ENCODE results near the gene SHISA9. TPM values are rescaled to one million over a fixed set of nuclear protein-coding genes. Genes with fewer than 3 reads are reported as not detected.

Gene SHISA9
- total RNA-seq, 1 donor from 2014 or later, result 2.5 TPM

DNA sequence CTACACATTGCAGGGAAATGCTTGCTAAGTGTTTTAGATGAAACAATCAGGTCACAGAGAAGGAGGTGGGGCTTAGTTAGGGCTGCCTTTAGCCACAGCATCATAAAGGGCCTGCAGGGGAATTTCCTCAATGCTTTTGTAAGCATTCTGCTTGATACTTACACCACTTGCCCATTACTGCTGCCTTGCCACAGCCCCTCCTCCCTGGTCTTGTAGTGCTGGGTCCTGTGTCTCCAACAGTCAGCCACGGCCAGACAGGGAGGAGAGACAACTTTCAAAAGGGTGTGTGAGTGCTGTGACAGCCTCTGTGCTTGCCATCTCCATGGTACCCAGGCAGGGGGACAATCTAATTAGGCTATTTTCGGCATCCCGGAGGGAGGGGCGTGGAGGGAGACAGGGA lies 111.2 kb downstream of the SHISA9 start:
- H3K4me1 ChIP-seq, result peaks cover 26% of the 10 kb centered on the region
- Mint-ChIP-seq H3K27me3 (ENCODE audit: insufficient read depth, low read depth) (peaks cover 3% of the 10 kb centered on the region), H3K27ac (no peak overlapping the region), H3K4me1 (peaks cover 33% of the 10 kb centered on the region), H3K36me3 (no peaks in the 10 kb centered on the region), H3K9me3 (no peaks in the 10 kb centered on the region), H3K4me3 (no peak overlapping the region)
- peak; percentile 25 for DNase-seq (ENCODE audit: low spot score)
- H3K9me3 ChIP-seq (ENCODE audit: low read depth), result no peaks in the 10 kb centered on the region
- peak overlapping the region; percentile 13 for H2AFZ ChIP-seq (replicated peaks)
- H4K20me1 ChIP-seq (ENCODE audit: low read depth), result peaks cover 4% of the 10 kb centered on the region
- H3K36me3 ChIP-seq, result no peaks in the 10 kb centered on the region
- H3K27me3 ChIP-seq, result no peaks in the 10 kb centered on the region
- no peak overlapping the region for H3K9ac ChIP-seq
- peaks cover 25% of the 10 kb centered on the region for H3F3A ChIP-seq (ENCODE audit: low read depth)
- TF ChIP-seq EZH2 (IDR thresholded peaks at IDR 0.05) (no peak), EZH2phosphoT487 (IDR thresholded peaks at IDR 0.05) (no peak)
- TF ChIP-seq, protein P1, sequence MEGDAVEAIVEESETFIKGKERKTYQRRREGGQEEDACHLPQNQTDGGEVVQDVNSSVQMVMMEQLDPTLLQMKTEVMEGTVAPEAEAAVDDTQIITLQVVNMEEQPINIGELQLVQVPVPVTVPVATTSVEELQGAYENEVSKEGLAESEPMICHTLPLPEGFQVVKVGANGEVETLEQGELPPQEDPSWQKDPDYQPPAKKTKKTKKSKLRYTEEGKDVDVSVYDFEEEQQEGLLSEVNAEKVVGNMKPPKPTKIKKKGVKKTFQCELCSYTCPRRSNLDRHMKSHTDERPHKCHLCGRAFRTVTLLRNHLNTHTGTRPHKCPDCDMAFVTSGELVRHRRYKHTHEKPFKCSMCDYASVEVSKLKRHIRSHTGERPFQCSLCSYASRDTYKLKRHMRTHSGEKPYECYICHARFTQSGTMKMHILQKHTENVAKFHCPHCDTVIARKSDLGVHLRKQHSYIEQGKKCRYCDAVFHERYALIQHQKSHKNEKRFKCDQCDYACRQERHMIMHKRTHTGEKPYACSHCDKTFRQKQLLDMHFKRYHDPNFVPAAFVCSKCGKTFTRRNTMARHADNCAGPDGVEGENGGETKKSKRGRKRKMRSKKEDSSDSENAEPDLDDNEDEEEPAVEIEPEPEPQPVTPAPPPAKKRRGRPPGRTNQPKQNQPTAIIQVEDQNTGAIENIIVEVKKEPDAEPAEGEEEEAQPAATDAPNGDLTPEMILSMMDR (IDR thresholded peaks at IDR 0.05), result no peak
- H3K4me2 ChIP-seq, result peak overlapping the region; percentile 42
- no peak overlapping the region for H3K4me3 ChIP-seq
- no peaks in the 10 kb centered on the region for H3K79me2 ChIP-seq (ENCODE audit: low read depth)
- H3K27ac ChIP-seq, result no peak overlapping the region

GRCh38 chr16:13013043-13013442 lies 111.6 kb downstream of the SHISA9 start:
- Histone ChIP-seq H3K4me1 (peaks cover 26% of the 10 kb centered on the region), H3F3A (ENCODE audit: low read depth) (peaks cover 25% of the 10 kb centered on the region), H3K27ac (no peak overlapping the region), H3K9me3 (ENCODE audit: low read depth) (no peaks in the 10 kb centered on the region), H3K79me2 (ENCODE audit: low read depth) (no peaks in the 10 kb centered on the region), H3K4me3 (no peak overlapping the region), H2AFZ (replicated peaks) (peak overlapping the region; percentile 13), H3K36me3 (no peaks in the 10 kb centered on the region), H3K27me3 (no peaks in the 10 kb centered on the region), H3K4me2 (peak overlapping the region; percentile 42), H4K20me1 (ENCODE audit: low read depth) (peaks cover 4% of the 10 kb centered on the region), H3K9ac (no peak overlapping the region)
- no peak for DNase-seq (ENCODE audit: low spot score)
- H3K4me3 Mint-ChIP-seq, result no peak overlapping the region
- H3K36me3 Mint-ChIP-seq, result no peaks in the 10 kb centered on the region
- H3K27ac Mint-ChIP-seq, result no peak overlapping the region
- TF ChIP-seq EZH2 (IDR thresholded peaks at IDR 0.05) (no peak), EZH2phosphoT487 (IDR thresholded peaks at IDR 0.05) (no peak)
- TF ChIP-seq, protein P1 (IDR thresholded peaks at IDR 0.05), result no peak
- no peaks in the 10 kb centered on the region for H3K9me3 Mint-ChIP-seq
- H3K27me3 Mint-ChIP-seq (ENCODE audit: insufficient read depth, low read depth), result peaks cover 3% of the 10 kb centered on the region
- H3K4me1 Mint-ChIP-seq, result peaks cover 33% of the 10 kb centered on the region

DNA sequence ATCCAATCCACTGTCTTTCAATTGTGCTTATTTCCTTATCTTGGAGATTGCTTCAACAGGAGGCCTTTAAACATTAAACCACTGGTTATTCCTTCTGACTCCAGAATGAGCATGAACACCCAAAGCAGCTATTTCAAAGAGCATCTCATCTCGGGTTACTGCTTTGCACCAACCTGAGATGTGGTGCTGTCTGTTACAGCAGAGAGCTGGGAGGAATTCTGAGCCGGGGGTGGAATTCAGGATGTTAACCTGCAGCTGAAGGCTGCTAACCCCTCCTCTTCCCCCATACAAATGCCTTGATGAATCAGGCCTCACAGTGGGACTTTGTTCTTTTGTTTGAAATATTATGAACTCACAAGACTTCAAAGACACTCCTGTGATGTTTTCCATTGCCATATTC lies 113.1 kb downstream of the SHISA9 start:
- peaks cover 25% of the 10 kb centered on the region for H3F3A ChIP-seq (ENCODE audit: low read depth)
- peaks cover 4% of the 10 kb centered on the region for H4K20me1 ChIP-seq (ENCODE audit: low read depth)
- H3K27ac Mint-ChIP-seq, result peak overlapping the region; percentile 51
- no peaks in the 10 kb centered on the region for H3K9me3 ChIP-seq (ENCODE audit: low read depth)
- H3K9ac ChIP-seq, result no peak overlapping the region
- H3K4me3 Mint-ChIP-seq, result peak overlapping the region; percentile 36
- no peak overlapping the region for H2AFZ ChIP-seq (replicated peaks)
- H3K4me3 ChIP-seq, result no peak overlapping the region
- H3K4me1 ChIP-seq, result peaks cover 26% of the 10 kb centered on the region
- H3K27me3 ChIP-seq, result no peaks in the 10 kb centered on the region
- peak overlapping the region; percentile 26 for H3K27ac ChIP-seq
- peaks cover 1% of the 10 kb centered on the region for H3K36me3 Mint-ChIP-seq
- TF ChIP-seq EZH2phosphoT487 (IDR thresholded peaks at IDR 0.05) (no peak), EZH2 (IDR thresholded peaks at IDR 0.05) (no peak)
- TF ChIP-seq, protein P1 (IDR thresholded peaks at IDR 0.05), result no peak
- H3K79me2 ChIP-seq (ENCODE audit: low read depth), result no peaks in the 10 kb centered on the region
- peak overlapping the region; percentile 36 for H3K4me2 ChIP-seq
- DNase-seq (ENCODE audit: low spot score), result peak; percentile 62
- peaks cover 3% of the 10 kb centered on the region for H3K27me3 Mint-ChIP-seq (ENCODE audit: insufficient read depth, low read depth)
- no peaks in the 10 kb centered on the region for H3K9me3 Mint-ChIP-seq
- peaks cover 33% of the 10 kb centered on the region for H3K4me1 Mint-ChIP-seq
- no peaks in the 10 kb centered on the region for H3K36me3 ChIP-seq

Measured in neural progenitor cell (in vitro differentiated cells).